K562 (cell line): ENCODE results near the gene BMP2.

Source experiments
- BRCA1 ChIP-seq, 2 experiments: fragments of 450-650 bp in 1 of 2; sonication (generic) in 1 of 2; formaldehyde crosslinking in 1 of 2; IDR thresholded peaks; 2 replicates each; pipeline versions ENCODE4 v1.5.0 to v1.6.1; 2017 to 2020; ENCODE audit warnings: mild to moderate bottlenecking in 1 of 2, missing genetic modification reagents in 1 of 2
- NBN ChIP-seq: fragments of 450-650 bp; IDR thresholded peaks from 2 replicates; pipeline ENCODE4 v1.6.1; 2016; ENCODE audit warnings: low read depth, mild to moderate bottlenecking
- NR1H2 ChIP-seq: sonication (generic); formaldehyde crosslinking; IDR thresholded peaks from 2 replicates; pipeline ENCODE4 v1.4.0; 2020; ENCODE audit warnings: mild to moderate bottlenecking, missing genetic modification reagents
- PCBP1 ChIP-seq: fragments of 200-400 bp; formaldehyde crosslinking; IDR thresholded peaks from 2 replicates; pipeline ENCODE4 v1.6.1; 2018; ENCODE audit warnings: mild to moderate bottlenecking, low read depth, low read length; ENCODE audit not compliant: poor library complexity, severe bottlenecking
- POLR2A ChIP-seq: fragments of 450-650 bp; conservative IDR thresholded peaks from 2 replicates; pipeline ENCODE4 v1.6.1; 2016
- SRSF1 ChIP-seq: fragments of 200-400 bp; formaldehyde crosslinking; IDR thresholded peaks from 2 replicates; pipeline ENCODE4 v1.6.1; 2017; ENCODE audit warnings: mild to moderate bottlenecking, low read depth, low read length, moderate library complexity
- TRIM24 ChIP-seq, 2 experiments: fragments of 450-650 bp; IDR thresholded peaks; 2 replicates each; pipeline ENCODE4 v1.6.1; 2016
- ZNF384 ChIP-seq: IDR thresholded peaks from 2 replicates; pipeline ENCODE4 v1.6.1; 2012; ENCODE audit warnings: low read depth, low read length, improper control_type of control experiment
- ZSCAN32 ChIP-seq: fragments of 450-650 bp; formaldehyde crosslinking; IDR thresholded peaks from 2 replicates; pipeline ENCODE4 v1.4.0; 2020; ENCODE audit warnings: mild to moderate bottlenecking, moderate library complexity
- TF ChIP-seq, protein P1 (sequence below): sonication (generic); formaldehyde crosslinking; IDR thresholded peaks from 2 replicates; pipeline ENCODE4 v1.9.0; 2022; ENCODE audit warnings: mild to moderate bottlenecking, missing genetic modification reagents
- TF ChIP-seq, protein P2 (sequence below): fragments of 250-450 bp; sonication (Bioruptor Pico); IDR thresholded peaks from 2 replicates; pipeline ENCODE4 v1.5.0; 2021
- TF ChIP-seq, protein P3 (sequence below): sonication (generic); formaldehyde crosslinking; IDR thresholded peaks from 2 replicates; pipeline ENCODE4 v1.8.1; 2023; ENCODE audit warnings: mild to moderate bottlenecking, missing genetic modification reagents
- TF ChIP-seq, protein P4 (sequence below): IDR thresholded peaks from 2 replicates; pipeline ENCODE4 v1.6.1; 2016; ENCODE audit warnings: missing genetic modification characterization, missing compliant biosample characterization

DNA sequence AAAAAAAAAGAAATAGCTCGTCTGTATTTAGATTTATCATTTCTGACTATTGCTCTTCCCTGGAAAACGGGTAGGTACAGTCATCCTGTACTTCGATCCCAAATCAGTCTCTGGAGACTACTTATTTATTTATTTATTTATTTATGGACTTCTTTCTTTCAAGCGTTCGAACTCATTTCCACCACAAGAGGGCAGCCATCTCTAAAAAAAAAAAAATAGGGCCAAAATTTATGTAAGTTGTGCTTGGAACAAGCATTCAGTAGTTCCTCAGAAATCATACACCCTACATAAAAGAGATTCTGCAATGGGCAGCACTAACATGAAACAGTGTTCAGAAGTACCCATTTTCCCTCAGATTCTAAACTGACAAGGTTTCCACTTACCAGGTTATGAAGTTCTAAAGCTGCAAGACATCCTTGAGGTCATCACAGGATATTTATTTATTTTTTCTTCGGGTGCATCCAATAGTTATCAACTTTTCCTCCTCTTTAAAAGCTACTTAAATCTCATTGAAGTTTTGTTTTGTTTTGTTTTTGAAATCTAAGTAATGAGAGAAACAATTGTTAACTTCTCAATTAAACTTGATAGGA is 1.9 kb upstream of the BMP2 start:
- TF ChIP-seq NBN (no peak), BRCA1 (IDR thresholded peaks at IDR 0.05) (no peak), BRCA1 (CRISPR knock-in tag; IDR thresholded peaks at IDR 0.05) (no peak), PCBP1 (no peak), NR1H2 (CRISPR knock-in tag) (no peak), TRIM24 (IDR thresholded peaks at IDR 0.05) (no peak), ZSCAN32 (CRISPR knock-in tag) (no peak), ZNF384 (peak; percentile 54; the same call in 1 of the 2 replicates), SRSF1 (no peak), POLR2A (no peak)
- TF ChIP-seq, protein P1, sequence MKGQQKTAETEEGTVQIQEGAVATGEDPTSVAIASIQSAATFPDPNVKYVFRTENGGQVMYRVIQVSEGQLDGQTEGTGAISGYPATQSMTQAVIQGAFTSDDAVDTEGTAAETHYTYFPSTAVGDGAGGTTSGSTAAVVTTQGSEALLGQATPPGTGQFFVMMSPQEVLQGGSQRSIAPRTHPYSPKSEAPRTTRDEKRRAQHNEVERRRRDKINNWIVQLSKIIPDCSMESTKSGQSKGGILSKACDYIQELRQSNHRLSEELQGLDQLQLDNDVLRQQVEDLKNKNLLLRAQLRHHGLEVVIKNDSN (CRISPR knock-in tag) = no peak
- TF ChIP-seq, protein P2, sequence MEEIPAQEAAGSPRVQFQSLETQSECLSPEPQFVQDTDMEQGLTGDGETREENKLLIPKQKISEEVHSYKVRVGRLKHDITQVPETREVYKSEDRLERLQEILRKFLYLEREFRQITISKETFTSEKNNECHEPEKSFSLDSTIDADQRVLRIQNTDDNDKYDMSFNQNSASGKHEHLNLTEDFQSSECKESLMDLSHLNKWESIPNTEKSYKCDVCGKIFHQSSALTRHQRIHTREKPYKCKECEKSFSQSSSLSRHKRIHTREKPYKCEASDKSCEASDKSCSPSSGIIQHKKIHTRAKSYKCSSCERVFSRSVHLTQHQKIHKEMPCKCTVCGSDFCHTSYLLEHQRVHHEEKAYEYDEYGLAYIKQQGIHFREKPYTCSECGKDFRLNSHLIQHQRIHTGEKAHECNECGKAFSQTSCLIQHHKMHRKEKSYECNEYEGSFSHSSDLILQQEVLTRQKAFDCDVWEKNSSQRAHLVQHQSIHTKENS (CRISPR knock-in tag) = no peak
- TF ChIP-seq, protein P3, sequence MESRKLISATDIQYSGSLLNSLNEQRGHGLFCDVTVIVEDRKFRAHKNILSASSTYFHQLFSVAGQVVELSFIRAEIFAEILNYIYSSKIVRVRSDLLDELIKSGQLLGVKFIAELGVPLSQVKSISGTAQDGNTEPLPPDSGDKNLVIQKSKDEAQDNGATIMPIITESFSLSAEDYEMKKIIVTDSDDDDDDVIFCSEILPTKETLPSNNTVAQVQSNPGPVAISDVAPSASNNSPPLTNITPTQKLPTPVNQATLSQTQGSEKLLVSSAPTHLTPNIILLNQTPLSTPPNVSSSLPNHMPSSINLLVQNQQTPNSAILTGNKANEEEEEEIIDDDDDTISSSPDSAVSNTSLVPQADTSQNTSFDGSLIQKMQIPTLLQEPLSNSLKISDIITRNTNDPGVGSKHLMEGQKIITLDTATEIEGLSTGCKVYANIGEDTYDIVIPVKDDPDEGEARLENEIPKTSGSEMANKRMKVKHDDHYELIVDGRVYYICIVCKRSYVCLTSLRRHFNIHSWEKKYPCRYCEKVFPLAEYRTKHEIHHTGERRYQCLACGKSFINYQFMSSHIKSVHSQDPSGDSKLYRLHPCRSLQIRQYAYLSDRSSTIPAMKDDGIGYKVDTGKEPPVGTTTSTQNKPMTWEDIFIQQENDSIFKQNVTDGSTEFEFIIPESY (CRISPR knock-in tag) = no peak
- TF ChIP-seq, protein P4, sequence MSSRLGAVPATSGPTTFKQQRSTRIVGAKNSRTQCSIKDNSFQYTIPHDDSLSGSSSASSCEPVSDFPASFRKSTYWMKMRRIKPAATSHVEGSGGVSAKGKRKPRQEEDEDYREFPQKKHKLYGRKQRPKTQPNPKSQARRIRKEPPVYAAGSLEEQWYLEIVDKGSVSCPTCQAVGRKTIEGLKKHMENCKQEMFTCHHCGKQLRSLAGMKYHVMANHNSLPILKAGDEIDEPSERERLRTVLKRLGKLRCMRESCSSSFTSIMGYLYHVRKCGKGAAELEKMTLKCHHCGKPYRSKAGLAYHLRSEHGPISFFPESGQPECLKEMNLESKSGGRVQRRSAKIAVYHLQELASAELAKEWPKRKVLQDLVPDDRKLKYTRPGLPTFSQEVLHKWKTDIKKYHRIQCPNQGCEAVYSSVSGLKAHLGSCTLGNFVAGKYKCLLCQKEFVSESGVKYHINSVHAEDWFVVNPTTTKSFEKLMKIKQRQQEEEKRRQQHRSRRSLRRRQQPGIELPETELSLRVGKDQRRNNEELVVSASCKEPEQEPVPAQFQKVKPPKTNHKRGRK (tag) = no peak
